Esophagus muscularis mucosa (tissue), 4 donors: ENCODE data around the gene PARS2. TPM values are rescaled to one million over a fixed set of nuclear protein-coding genes. Genes with fewer than 3 reads are reported as not detected.
A peak's percentile ranks its signal among the peaks of the same experiment; 100 is the strongest.

Experiments used
- DNase-seq: peaks from one replicate; pipeline ENCODE4 v3.0.0-alpha.2; 2017; ENCODE audit errors: extremely low spot score
- H3K27ac ChIP-seq, 4 donors: fragments of 200-600 bp; sonication (generic); replicated peaks in 1 of 4; 1 replicate in 3 of 4; 2 replicates in 1 of 4; pipeline ENCODE4 v1.5.1; 2016 to 2019; ENCODE audit warnings: mild to moderate bottlenecking in 1 of 4
- H3K27me3 ChIP-seq, 4 donors: fragments of 200-600 bp; sonication (generic); one replicate each; pipeline versions ENCODE4 v1.5.1 to v1.6.0; 2016 to 2019
- H3K36me3 ChIP-seq, 4 donors: fragments of 200-600 bp; sonication (generic); one replicate each; pipeline ENCODE4 v1.5.1; 2016 to 2019
- H3K4me1 ChIP-seq, 4 donors: fragments of 200-600 bp; sonication (generic); one replicate each; pipeline ENCODE4 v1.5.1; 2016 to 2019
- H3K4me3 ChIP-seq, 4 donors: fragments of 200-600 bp; sonication (generic); 1 replicate in 2 of 4; 2 replicates in 2 of 4; pipeline ENCODE4 v1.5.1; 2016 to 2019; ENCODE audit warnings: mild to moderate bottlenecking in 4 of 4, moderate library complexity in 1 of 4
- H3K9me3 ChIP-seq, 4 donors: fragments of 200-600 bp; sonication (generic); 1 replicate in 3 of 4; 2 replicates in 1 of 4; pipeline ENCODE4 v1.5.1; 2016 to 2019
- EP300 ChIP-seq: sonication (generic); formaldehyde crosslinking; IDR thresholded peaks from one replicate; pipeline ENCODE4 v1.6.1; 2017; ENCODE audit warnings: antibody characterized with exemption
- POLR2A ChIP-seq: fragments of 450-650 bp; IDR thresholded peaks from one replicate; pipeline ENCODE4 v1.6.1; 2017; ENCODE audit warnings: antibody characterized with exemption, moderate library complexity, mild to moderate bottlenecking, low read depth
- POLR2AphosphoS5 ChIP-seq, 2 donors: sonication (generic); formaldehyde crosslinking; IDR thresholded peaks; one replicate each; pipeline ENCODE4 v1.6.1; 2017; ENCODE audit warnings: antibody characterized with exemption in 2 of 2
- WGBS: methylation state at CpG from one replicate; pipeline ENCODE4 v1.1.5; 2018; 5-methylcytosine and 5-hydroxymethylcytosine counted together
- intact Hi-C: fragments of 100-400 bp; cut with DNase I; formaldehyde crosslinking; loops from one replicate; pipeline ENCODE4 v1.15.1; 2023
- total RNA-seq, 4 donors: library from RNA; depleted of rRNA; stranded (reverse); fragments of >200 nt; gene quantifications; one replicate each; pipeline versions ENCODE4 v1.1.0 to v1.2.1, GENCODE V29; 2016
- TF ChIP-seq, protein P1 (sequence below), 3 experiments: fragments of 200-600 bp in 2 of 3; fragments of 450-650 bp in 1 of 3; sonication (generic) in 2 of 3; IDR thresholded peaks; one replicate each; pipeline ENCODE4 v1.5.1; 2017 to 2019; ENCODE audit warnings: antibody characterized with exemption in 3 of 3, mild to moderate bottlenecking in 2 of 3, moderate library complexity in 1 of 3

PARS2 gene
- 1 to 10 TPM; 4.0 to 7.5 (median 5.7) TPM for total RNA-seq

DNA sequence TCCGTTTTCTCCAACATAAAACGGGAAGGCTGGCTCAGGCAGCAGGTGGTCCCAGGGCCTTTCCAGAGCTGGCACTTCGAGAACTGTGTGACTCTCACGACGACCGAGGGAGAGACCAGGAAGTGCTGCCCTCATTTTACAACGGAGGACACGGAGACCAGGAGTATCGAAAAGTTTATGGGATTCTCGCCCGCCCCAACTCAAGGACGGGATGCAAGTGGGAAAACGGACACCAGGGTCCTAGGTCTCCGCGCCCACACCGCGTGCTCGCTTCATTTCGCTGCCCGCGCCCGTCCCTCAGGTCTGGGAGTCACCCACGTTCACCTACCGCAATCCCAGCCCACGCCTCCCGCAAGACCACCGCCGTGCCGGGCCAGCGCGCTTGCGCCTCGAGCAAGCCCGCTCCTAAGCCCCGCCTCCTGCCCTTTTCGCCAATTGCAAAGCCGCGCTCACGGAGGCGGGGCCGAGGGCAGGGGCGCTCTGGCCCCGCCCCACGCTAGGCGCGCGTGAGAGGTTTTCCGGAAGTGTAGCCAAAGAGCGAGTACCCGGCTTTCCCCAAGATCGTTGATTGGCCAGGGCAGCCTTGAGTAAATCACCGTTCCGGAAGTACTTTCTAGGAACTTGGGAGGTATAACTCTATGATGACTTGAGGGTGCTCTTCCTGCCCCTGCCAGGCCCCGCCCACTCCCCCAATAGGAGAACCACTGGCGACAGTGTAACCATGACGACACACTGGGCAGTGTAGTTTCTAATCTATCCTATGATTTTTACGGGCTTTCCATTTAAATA, at the start of gene PARS2:
TSS of gene PARS2 (minus strand) at position 391 of the 789 bp plus-strand sequence. CDS start 5,362 bp downstream, outside the sequence.
- no peaks in the 10 kb centered on the region for H3K9me3 ChIP-seq
- no peaks in the 10 kb centered on the region for H3K27me3 ChIP-seq
- intact Hi-C loops, result no loop called here
- no peaks in the 10 kb centered on the region for H3K36me3 ChIP-seq
- peak within 1 kb of the TSS; percentile 76 to 91 (median 80) for H3K4me3 ChIP-seq
- TF ChIP-seq, protein P1, sequence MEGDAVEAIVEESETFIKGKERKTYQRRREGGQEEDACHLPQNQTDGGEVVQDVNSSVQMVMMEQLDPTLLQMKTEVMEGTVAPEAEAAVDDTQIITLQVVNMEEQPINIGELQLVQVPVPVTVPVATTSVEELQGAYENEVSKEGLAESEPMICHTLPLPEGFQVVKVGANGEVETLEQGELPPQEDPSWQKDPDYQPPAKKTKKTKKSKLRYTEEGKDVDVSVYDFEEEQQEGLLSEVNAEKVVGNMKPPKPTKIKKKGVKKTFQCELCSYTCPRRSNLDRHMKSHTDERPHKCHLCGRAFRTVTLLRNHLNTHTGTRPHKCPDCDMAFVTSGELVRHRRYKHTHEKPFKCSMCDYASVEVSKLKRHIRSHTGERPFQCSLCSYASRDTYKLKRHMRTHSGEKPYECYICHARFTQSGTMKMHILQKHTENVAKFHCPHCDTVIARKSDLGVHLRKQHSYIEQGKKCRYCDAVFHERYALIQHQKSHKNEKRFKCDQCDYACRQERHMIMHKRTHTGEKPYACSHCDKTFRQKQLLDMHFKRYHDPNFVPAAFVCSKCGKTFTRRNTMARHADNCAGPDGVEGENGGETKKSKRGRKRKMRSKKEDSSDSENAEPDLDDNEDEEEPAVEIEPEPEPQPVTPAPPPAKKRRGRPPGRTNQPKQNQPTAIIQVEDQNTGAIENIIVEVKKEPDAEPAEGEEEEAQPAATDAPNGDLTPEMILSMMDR (IDR thresholded peaks at IDR 0.05), result peak in 1 of 3 experiments; percentile 22
- peak; percentile 91 to 95 for TF ChIP-seq POLR2AphosphoS5 (IDR thresholded peaks at IDR 0.05)
- TF ChIP-seq POLR2A, result peak; percentile 59
- TF ChIP-seq EP300, result no peak
- H3K27ac ChIP-seq, result peak within 1 kb of the TSS; percentile 71 to 85 (median 76)
- peak; percentile 98 for DNase-seq
- peaks cover 6 to 23% (median 18%) of the 10 kb centered on the region in 4 donors for H3K4me1 ChIP-seq
- WGBS, result under 1% methylated on average over 40 of the region's 57 CpGs

DNA sequence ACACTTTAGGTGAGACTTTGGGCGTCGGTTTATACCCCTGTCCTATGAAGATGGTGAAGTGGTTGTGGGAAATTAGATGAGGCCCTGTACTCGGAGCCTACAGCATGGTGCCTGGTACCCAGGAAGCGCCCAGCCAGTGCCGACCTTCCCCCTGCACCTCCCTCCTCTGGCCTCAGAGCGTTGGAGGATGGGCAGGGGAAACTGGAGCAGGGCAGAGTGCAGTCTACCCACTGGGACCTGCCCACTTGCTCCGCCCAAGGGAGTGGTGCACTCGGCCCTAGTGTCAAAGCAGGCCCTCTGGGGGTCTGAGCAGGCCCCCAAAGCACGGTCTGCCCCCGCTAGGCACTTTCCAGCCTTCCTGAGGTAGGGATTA, 49.8 kb upstream of the PARS2 start:
- H3K27me3 ChIP-seq, result no peaks in the 10 kb centered on the region
- peaks cover 0 to 4% (median 0%) of the 10 kb centered on the region in 4 donors for H3K4me1 ChIP-seq
- no peak for TF ChIP-seq POLR2AphosphoS5 (IDR thresholded peaks at IDR 0.05)
- TF ChIP-seq EP300, result no peak
- TF ChIP-seq POLR2A, result no peak
- TF ChIP-seq, protein P1 (IDR thresholded peaks at IDR 0.05), result no peak
- no peaks in the 10 kb centered on the region for H3K36me3 ChIP-seq
- H3K27ac ChIP-seq, result no peak overlapping the region
- no peak overlapping the region for H3K4me3 ChIP-seq
- intact Hi-C loops, result loop anchor here (5.0 to 10.0 kb wide), 3 partner anchors 139 to 739 kb away; no protein-coding TSS in a partner anchor
- WGBS, result 79% methylated on average over 10 of the region's 10 CpGs
- H3K9me3 ChIP-seq, result no peaks in the 10 kb centered on the region
- no peak for DNase-seq

DNA sequence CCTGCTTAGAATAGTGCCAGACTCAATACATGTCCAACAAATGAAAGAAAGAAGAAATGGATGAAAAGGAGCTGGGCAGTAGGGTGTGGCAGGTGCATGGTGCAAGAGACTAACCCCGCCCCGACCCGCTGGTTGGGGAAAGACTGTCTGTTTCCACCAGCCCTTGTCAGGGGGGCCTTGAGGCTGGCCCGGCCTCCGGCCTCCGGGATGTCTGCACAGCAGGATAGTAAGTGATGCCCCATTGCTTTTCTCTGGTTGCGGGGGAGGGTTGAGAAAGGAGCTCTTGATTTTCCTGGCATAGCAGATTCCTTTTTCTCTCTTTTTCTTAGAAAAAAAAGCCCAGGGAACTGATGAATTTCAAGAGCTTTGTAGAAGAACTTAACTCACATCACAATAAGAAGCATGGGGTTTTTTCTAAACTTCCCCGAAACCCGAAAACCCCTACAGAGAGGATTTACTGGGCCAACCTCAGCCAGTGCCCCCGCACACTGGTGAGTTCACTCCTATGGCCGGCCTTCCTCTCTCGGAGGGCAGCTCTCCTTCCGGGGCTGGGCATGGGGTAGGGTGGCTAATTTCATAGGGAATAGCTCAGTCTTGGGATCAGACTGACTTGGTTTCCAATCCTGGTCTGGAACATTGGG, 49.3 kb upstream of the PARS2 start:
- DNase-seq, result no peak
- Histone ChIP-seq H3K4me1 (peaks cover 0 to 4% (median 0%) of the 10 kb centered on the region in 4 donors), H3K4me3 (no peak overlapping the region), H3K27ac (no peak overlapping the region), H3K36me3 (no peaks in the 10 kb centered on the region), H3K9me3 (no peaks in the 10 kb centered on the region), H3K27me3 (no peaks in the 10 kb centered on the region)
- intact Hi-C loops, result loop anchor here (5.0 to 10.0 kb wide), 3 partner anchors 139 to 739 kb away; no protein-coding TSS in a partner anchor
- 79% methylated on average over 13 of the region's 13 CpGs for WGBS
- TF ChIP-seq EP300 (no peak), POLR2AphosphoS5 (IDR thresholded peaks at IDR 0.05) (no peak), POLR2A (no peak)
- TF ChIP-seq, protein P1 (IDR thresholded peaks at IDR 0.05), result no peak

DNA sequence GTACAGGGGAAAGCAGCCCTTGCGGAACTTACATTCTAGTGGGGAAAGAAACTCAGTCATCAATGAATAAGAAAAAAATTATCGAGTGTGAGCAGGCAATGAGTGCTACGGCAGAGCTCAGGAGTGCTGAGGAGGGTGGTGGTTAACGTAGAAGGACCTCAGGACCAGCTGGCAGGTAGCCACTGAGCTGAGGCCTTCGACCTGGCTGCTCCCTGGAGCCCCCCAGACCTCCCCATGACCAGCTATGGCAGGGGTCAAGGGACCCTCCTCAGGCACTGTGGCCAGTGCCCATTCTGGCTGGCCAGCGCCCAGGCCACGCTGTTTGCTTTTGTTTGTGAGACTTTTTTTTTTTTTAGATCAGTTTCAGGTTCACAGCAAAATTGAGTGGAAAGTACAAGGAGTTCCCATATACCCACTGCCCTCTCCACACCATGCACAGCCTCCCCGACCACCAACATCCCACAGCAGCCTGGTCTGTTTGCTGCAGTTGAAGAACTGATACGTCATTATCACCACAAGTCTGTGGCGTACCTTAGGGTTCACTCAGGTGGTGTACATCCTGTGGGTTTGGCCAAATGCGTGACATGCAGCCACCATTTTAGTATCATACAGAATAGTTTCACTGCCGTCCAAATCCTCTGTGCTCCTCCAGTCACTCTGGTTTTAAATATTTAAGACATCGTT, 48.6 kb upstream of the PARS2 start:
- no peaks in the 10 kb centered on the region for H3K27me3 ChIP-seq
- 83% methylated on average over 13 of the region's 13 CpGs for WGBS
- DNase-seq, result no peak

More for the DNA sequence above, 48.6 kb upstream of the PARS2 start:
- Histone ChIP-seq H3K9me3 (no peaks in the 10 kb centered on the region), H3K27ac (no peak overlapping the region), H3K4me1 (peaks cover 0 to 4% (median 0%) of the 10 kb centered on the region in 4 donors), H3K4me3 (no peak overlapping the region), H3K36me3 (no peaks in the 10 kb centered on the region)
- intact Hi-C loops, result loop anchor here (5.0 to 10.0 kb wide), 3 partner anchors 138 to 738 kb away; no protein-coding TSS in a partner anchor
- no peak for TF ChIP-seq POLR2AphosphoS5 (IDR thresholded peaks at IDR 0.05)
- TF ChIP-seq POLR2A, result no peak
- TF ChIP-seq, protein P1 (IDR thresholded peaks at IDR 0.05), result no peak
- TF ChIP-seq EP300, result no peak
